Measurements from ENCODE around the gene PPFIBP1.
"Not testable (repeated sequence)": the region's sequence is repeated elsewhere in the genome, so short reads cannot be mapped to it uniquely, and the experiment has no call there.

Gene PPFIBP1

GRCh38 chr12:27534765-27535161, 10.8 kb downstream of the PPFIBP1 start:
- DNase-seq (ENCODE audit: low read depth in 2 of 2) = no peak
- TF ChIP-seq, protein P1, sequence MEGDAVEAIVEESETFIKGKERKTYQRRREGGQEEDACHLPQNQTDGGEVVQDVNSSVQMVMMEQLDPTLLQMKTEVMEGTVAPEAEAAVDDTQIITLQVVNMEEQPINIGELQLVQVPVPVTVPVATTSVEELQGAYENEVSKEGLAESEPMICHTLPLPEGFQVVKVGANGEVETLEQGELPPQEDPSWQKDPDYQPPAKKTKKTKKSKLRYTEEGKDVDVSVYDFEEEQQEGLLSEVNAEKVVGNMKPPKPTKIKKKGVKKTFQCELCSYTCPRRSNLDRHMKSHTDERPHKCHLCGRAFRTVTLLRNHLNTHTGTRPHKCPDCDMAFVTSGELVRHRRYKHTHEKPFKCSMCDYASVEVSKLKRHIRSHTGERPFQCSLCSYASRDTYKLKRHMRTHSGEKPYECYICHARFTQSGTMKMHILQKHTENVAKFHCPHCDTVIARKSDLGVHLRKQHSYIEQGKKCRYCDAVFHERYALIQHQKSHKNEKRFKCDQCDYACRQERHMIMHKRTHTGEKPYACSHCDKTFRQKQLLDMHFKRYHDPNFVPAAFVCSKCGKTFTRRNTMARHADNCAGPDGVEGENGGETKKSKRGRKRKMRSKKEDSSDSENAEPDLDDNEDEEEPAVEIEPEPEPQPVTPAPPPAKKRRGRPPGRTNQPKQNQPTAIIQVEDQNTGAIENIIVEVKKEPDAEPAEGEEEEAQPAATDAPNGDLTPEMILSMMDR (IDR thresholded peaks at IDR 0.05; ENCODE audit: low read depth, low read length) = no peak
- no peak overlapping the region for H3K4me3 ChIP-seq (replicated peaks in 1 of 2; ENCODE audit: low read depth in 2 of 2, low read length in 2 of 2)

- no peak overlapping the region for H3K4me3 ChIP-seq (replicated peaks in 1 of 2; ENCODE audit: low read depth in 2 of 2, low read length in 2 of 2)
- TF ChIP-seq, protein P1 (IDR thresholded peaks at IDR 0.05; ENCODE audit: low read depth, low read length) = no peak
- no peak for DNase-seq (ENCODE audit: low read depth in 2 of 2)
Observed at GRCh38 chr12:27535318-27535717, 11.3 kb downstream of the PPFIBP1 start.

GRCh38 chr12:27537855-27538675, 14.1 kb downstream of the PPFIBP1 start:
- DNase-seq (ENCODE audit: low read depth in 2 of 2) = peak in 1 of 2 donors; percentile 36
- H3K4me3 ChIP-seq (replicated peaks in 1 of 2; ENCODE audit: low read depth in 2 of 2, low read length in 2 of 2) = no peak overlapping the region
- TF ChIP-seq, protein P1 (IDR thresholded peaks at IDR 0.05; ENCODE audit: low read depth, low read length) = no peak

DNA sequence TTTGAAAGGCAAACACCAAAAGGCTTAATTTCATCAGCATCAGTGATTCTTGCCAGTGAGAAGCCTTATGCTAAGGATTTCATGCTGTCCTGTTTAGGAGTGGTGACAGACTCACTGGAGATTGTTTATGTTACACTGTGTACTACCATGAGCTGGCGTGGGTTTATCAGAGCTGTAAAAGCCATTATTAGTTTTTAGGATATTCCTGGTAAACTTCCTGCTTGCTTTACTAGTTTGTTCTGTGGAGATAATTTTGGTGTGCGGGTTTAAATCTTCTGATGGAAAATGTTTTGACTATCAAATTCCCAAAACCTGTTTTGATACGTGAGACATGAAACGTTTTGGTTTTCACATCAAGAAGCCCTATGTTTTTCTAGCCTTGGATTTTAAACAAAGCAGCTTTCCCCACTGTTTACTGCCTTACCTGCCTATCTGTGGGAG, 15.2 kb downstream of the PPFIBP1 start:
- H3K4me3 ChIP-seq (replicated peaks in 1 of 2; ENCODE audit: low read depth in 2 of 2, low read length in 2 of 2) = no peak overlapping the region
- DNase-seq (ENCODE audit: low read depth in 2 of 2) = peak; percentile 65 to 68
- TF ChIP-seq, protein P1 (IDR thresholded peaks at IDR 0.05; ENCODE audit: low read depth, low read length) = no peak

DNA sequence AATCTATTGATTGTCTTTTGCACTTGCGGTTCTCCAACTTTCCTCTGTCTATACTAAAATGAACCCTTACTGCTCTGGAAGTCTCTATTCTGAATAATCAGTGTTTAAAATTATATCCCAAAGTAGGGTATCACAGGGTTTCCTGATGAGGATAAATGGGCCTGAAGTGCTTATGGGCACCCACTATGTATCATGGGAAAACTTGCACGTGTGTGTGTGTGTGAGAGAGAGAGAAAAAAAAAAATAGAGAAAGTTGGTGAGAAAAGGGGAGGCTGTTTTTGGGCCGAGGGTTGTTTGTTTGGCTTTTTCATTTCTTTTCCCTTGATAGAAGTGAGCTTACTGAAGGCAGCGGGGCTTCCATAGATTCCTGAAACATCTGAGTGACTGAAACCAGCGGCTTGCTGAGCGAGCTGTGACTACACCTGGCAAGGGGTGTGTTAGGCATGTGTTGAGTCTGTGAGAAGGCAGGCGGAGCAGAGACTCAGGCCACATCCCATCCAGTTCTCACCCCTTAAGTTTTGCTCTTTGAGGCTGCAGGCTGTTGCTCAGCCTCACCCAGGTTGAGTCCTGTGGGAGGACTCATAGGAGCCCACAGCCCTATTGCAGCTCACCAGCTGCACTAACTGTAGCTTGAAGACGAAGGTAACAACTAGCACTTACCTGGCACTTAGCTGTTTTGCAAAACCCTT, 17.2 kb downstream of the PPFIBP1 start:
- H3K4me3 ChIP-seq (replicated peaks in 1 of 2; ENCODE audit: low read depth in 2 of 2, low read length in 2 of 2) = no peak overlapping the region
- TF ChIP-seq, protein P1 (IDR thresholded peaks at IDR 0.05; ENCODE audit: low read depth, low read length) = no peak
- DNase-seq (ENCODE audit: low read depth in 2 of 2) = peak in 1 of 2 donors; percentile 16

DNA sequence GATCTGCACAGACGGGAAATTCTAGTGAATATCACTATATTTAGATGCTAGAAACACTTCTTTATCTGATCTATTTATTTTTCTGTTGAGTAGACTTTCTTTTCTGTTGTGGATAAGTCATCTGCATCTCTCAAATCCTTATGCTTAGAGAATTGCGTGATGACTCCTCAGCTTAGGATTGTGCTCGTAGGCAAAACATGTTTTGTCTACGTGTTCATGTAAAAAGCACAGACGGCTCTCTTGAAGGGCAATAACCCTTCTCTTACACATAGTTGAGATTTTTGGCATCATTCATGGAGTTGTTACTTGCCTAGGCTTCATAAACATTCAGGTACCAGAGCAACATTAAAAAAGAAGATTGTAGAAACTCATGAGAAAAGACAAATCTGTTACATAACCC, 18.6 kb downstream of the PPFIBP1 start:
- TF ChIP-seq, protein P1 (IDR thresholded peaks at IDR 0.05; ENCODE audit: low read depth, low read length) = no peak
- peak; percentile 94 to 98 for DNase-seq (ENCODE audit: low read depth in 2 of 2)

GRCh38 chr12:27544858-27545257, 20.9 kb downstream of the PPFIBP1 start:
- H3K4me3 ChIP-seq (replicated peaks in 1 of 2; ENCODE audit: low read depth in 2 of 2, low read length in 2 of 2); DNase-seq (ENCODE audit: low read depth in 2 of 2): not testable (repeated sequence)

More for the DNA sequence above, 18.6 kb downstream of the PPFIBP1 start:
- no peak overlapping the region for H3K4me3 ChIP-seq (replicated peaks in 1 of 2; ENCODE audit: low read depth in 2 of 2, low read length in 2 of 2)

Data from cardiac fibroblast (primary cell).